Measurements from ENCODE around the gene FARS2. TPM values are rescaled to one million over a fixed set of nuclear protein-coding genes. Genes with fewer than 3 reads are reported as not detected.

The FARS2 gene
- total and polyA plus RNA-seq, 11 donors, result 11.4 to 24.6 (median 20.5) TPM

DNA sequence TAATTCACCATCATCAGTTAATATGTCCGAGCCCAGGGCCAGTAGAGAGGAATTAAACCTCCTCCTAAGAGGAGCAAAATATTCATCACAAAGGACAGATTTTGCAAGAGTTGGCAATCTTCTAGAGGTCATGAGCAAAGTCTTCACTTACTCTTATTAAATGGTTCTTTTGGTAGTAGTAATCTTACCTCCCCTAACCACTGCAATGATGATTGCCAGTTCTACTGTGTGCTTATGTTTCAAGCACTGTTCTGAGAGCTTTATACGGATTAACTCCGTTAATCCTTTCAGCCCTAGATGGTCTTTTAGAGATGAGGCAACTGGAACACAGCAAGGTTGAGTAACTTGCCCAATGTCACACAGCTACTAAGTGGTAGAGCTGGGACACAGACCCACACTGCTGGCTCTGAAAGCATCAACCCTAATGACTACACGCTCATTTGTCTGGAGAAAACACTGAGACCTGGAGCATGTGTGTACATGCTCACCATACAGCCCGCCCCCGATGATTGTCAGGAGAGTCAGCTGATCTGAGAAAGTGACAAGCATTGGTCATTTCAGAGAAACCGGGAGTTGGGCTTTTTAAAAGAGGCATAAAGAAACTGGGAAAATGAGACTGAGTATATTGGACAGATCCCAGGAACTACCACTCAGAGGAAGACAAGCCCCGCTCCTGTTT, 469.4 kb downstream of the FARS2 start:
- Histone ChIP-seq H3K4me3 (no peak overlapping the region), H3K4me1 (peaks cover 0 to 9% (median 0%) of the 10 kb centered on the region in 12 donors), H3K27ac (no peak overlapping the region), H3K9me3 (no peaks in the 10 kb centered on the region), H3K27me3 (no peaks in the 10 kb centered on the region), H3K36me3 (no peaks in the 10 kb centered on the region)
- 90 to 97% (median 95%) methylated on average over 8 of the region's 8 CpGs for WGBS, 4 donors
- TF ChIP-seq, protein P1, sequence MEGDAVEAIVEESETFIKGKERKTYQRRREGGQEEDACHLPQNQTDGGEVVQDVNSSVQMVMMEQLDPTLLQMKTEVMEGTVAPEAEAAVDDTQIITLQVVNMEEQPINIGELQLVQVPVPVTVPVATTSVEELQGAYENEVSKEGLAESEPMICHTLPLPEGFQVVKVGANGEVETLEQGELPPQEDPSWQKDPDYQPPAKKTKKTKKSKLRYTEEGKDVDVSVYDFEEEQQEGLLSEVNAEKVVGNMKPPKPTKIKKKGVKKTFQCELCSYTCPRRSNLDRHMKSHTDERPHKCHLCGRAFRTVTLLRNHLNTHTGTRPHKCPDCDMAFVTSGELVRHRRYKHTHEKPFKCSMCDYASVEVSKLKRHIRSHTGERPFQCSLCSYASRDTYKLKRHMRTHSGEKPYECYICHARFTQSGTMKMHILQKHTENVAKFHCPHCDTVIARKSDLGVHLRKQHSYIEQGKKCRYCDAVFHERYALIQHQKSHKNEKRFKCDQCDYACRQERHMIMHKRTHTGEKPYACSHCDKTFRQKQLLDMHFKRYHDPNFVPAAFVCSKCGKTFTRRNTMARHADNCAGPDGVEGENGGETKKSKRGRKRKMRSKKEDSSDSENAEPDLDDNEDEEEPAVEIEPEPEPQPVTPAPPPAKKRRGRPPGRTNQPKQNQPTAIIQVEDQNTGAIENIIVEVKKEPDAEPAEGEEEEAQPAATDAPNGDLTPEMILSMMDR (IDR thresholded peaks at IDR 0.05), result no peak
- DNase-seq (no peak), ATAC-seq (no peak)
- intact Hi-C loops (cut with DNase I), result no loop called here

DNA sequence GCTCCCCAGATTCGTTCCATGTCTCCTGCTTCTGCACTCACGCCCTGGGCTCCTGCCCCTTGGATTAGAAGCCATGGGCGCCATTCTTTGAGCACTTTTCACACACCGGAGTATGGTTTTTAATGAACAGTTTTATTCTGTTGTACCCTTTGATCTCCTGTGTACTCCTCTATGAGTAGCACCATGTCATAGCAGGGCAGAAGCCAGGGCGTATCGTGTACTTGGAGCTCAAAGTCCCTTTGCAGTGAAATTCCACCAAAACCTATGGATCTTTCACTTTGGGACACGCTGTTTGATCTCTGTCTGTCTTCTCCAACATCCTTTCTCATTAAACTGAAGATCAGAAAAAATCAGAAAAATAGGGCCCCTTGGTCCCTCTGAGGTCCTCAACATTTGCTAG, 470.1 kb downstream of the FARS2 start:
- Histone ChIP-seq H3K4me1 (peaks cover 0 to 9% (median 0%) of the 10 kb centered on the region in 12 donors), H3K36me3 (no peaks in the 10 kb centered on the region), H3K27ac (no peak overlapping the region), H3K9me3 (no peaks in the 10 kb centered on the region), H3K4me3 (no peak overlapping the region), H3K27me3 (no peaks in the 10 kb centered on the region)
- WGBS, 4 donors, result 97 to 98% (median 97%) methylated on average over 7 of the region's 7 CpGs
- ATAC-seq, result no peak
- TF ChIP-seq, protein P1 (IDR thresholded peaks at IDR 0.05), result no peak
- TF ChIP-seq POLR2A (IDR thresholded peaks at IDR 0.05), result no peak
- DNase-seq, result no peak
- intact Hi-C loops (cut with DNase I), result no loop called here

DNA sequence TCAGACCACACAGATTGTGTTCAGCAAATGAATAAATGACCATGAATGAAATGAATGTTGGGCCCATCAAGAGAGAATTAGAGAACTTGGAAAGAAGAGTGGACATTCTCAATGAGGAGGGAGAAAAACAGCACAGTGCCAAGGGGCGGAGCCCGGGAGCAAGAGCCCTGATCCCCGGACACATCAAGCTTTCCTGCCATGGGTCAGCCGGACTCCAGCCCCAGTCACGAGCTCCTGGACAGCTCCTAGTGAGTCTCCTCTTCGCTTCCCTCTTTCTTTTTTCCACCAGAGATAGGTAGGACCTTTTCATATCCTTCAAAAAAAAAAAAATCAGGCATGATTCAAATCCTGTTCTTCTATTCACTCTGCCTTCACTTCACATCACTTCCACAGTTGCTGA, 471.2 kb downstream of the FARS2 start:
- H3K4me3 ChIP-seq, result no peak overlapping the region
- intact Hi-C loops (cut with DNase I), result no loop called here
- H3K27ac ChIP-seq, result no peak overlapping the region
- DNase-seq (no peak), ATAC-seq (no peak)
- no peaks in the 10 kb centered on the region for H3K36me3 ChIP-seq
- TF ChIP-seq POLR2A (IDR thresholded peaks at IDR 0.05), result no peak
- TF ChIP-seq, protein P1 (IDR thresholded peaks at IDR 0.05), result no peak
- H3K27me3 ChIP-seq, result no peaks in the 10 kb centered on the region
- 81 to 89% (median 84%) methylated on average over 6 of the region's 6 CpGs for WGBS, 4 donors
- peaks cover 0 to 9% (median 0%) of the 10 kb centered on the region in 12 donors for H3K4me1 ChIP-seq
- H3K9me3 ChIP-seq, result no peaks in the 10 kb centered on the region

DNA sequence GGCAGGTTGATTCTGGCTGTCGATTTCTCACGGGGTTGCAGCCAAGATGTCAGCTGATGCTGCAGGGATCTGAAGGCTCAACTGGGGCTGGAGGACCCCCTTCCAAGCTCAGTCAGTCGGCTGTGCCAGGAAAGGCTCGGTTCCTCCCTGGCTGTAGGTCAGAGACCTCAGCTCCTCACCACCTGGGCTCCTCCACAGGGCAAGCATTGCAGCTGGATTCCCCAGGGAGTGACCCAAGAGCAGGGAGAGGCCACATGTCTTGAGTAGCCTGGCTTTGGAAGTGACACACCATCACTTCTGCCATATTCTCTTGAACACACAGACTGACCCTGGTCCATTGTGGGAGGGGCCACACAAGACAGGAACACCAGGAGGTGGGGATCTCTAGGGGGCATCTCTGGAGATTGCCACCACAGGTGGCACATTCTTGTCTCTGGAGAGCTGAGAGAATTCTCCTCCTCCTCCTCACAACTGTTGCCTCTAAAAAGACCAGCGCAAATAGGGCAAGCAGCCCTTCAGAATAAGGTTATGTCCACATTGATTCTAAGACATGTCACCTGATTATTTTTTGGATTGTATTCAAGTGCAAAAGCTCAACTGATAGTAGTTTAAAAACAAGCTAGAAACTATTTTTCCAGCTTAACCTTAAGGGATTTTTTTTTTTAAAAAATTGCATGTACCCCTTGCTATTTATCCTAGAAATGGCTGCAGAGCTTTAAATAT, 474.9 kb downstream of the FARS2 start:
- Histone ChIP-seq H3K36me3 (no peaks in the 10 kb centered on the region), H3K4me1 (peaks cover 0 to 3% (median 0%) of the 10 kb centered on the region in 12 donors), H3K4me3 (no peak overlapping the region), H3K9me3 (no peaks in the 10 kb centered on the region), H3K27me3 (no peaks in the 10 kb centered on the region), H3K27ac (no peak overlapping the region)
- no peak for DNase-seq
- TF ChIP-seq, protein P1 (IDR thresholded peaks at IDR 0.05), result no peak
- TF ChIP-seq POLR2A (IDR thresholded peaks at IDR 0.05), result no peak
- no peak for ATAC-seq
- intact Hi-C loops (cut with DNase I), result no loop called here
- 56 to 86% (median 77%) methylated on average over 5 of the region's 5 CpGs for WGBS, 4 donors
